Measurements from ENCODE around the gene PRSS1.

DNA sequence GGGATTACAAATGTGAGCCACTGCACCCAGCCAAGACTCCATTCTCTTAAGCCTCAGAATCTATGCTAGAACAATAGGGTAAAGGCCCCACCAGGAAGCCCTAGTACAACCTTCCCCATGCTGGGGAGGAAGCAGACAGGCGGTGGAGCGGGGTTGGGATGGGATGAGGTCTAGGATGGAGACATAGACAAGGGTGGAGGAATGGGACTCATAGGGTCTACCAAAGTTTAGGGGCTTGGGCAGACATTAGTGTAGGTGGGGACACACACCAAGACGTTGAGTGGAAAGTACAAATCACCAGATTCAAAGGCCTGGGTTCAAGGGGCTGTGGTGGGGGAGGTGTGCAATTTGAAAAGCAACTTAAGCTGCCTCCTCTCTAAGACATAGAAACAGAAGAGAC is 40.8 kb downstream of the PRSS1 start:
- no peak for TF ChIP-seq EZH2phosphoT487 (conservative IDR thresholded peaks at IDR 0.05; ENCODE audit: low read length)
- TF ChIP-seq, protein P1, sequence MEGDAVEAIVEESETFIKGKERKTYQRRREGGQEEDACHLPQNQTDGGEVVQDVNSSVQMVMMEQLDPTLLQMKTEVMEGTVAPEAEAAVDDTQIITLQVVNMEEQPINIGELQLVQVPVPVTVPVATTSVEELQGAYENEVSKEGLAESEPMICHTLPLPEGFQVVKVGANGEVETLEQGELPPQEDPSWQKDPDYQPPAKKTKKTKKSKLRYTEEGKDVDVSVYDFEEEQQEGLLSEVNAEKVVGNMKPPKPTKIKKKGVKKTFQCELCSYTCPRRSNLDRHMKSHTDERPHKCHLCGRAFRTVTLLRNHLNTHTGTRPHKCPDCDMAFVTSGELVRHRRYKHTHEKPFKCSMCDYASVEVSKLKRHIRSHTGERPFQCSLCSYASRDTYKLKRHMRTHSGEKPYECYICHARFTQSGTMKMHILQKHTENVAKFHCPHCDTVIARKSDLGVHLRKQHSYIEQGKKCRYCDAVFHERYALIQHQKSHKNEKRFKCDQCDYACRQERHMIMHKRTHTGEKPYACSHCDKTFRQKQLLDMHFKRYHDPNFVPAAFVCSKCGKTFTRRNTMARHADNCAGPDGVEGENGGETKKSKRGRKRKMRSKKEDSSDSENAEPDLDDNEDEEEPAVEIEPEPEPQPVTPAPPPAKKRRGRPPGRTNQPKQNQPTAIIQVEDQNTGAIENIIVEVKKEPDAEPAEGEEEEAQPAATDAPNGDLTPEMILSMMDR (IDR thresholded peaks at IDR 0.05; ENCODE audit: insufficient read depth, low read length, poor library complexity, severe bottlenecking): no peak

All from SU-DHL-6 (cell line).